AG04450 (cell line): ENCODE data around the gene GSG1L. TPM values are rescaled to one million over a fixed set of nuclear protein-coding genes. Genes with fewer than 3 reads are reported as not detected.

Experiments
- CTCF ChIA-PET: fragments of 300-600, 350-600 bp; formaldehyde crosslinking; extraction: SDS; loops from one replicate; lab custom pipeline; 2022; ENCODE audit warnings: antibody characterized with exemption, inconsistent platforms; lab: Charles Lee
- POLR2A ChIA-PET: fragments of 350-600 bp; formaldehyde crosslinking; extraction: SDS; loops from one replicate; lab custom pipeline; 2021; ENCODE audit warnings: antibody characterized with exemption, inconsistent platforms; lab: Yijun Ruan, JAX
- DNase-seq: peaks from one replicate; pipeline ENCODE4 v3.0.0-alpha.2; 2011; ENCODE audit warnings: low read depth, low spot score
- H3K27ac ChIP-seq: one replicate; pipeline ENCODE4 v1.5.1; 2012; ENCODE audit warnings: low read depth, low read length, control low read depth
- H3K27me3 ChIP-seq: one replicate; pipeline ENCODE4 v1.6.0; 2012; ENCODE audit warnings: low read length; ENCODE audit not compliant: control insufficient read depth, insufficient read depth
- H3K4me3 ChIP-seq: 2 replicates; pipeline ENCODE4 v1.5.1; 2011; ENCODE audit warnings: mild to moderate bottlenecking, low read depth, low read length, control low read depth
- H3K9me3 ChIP-seq: 2 replicates; pipeline ENCODE4 v1.5.1; 2012; ENCODE audit warnings: low read length; ENCODE audit not compliant: control insufficient read depth, insufficient read depth
- polyA plus RNA-seq: library from polyadenylated mRNA; depleted of rRNA; stranded (reverse); fragments of >200 nt; gene quantifications from 2 replicates; pipeline ENCODE4 v1.2.3, GENCODE V29; 2011
- TF ChIP-seq, protein P1 (sequence below): IDR thresholded peaks from 2 replicates; pipeline ENCODE4 v1.5.1; 2011; ENCODE audit warnings: low read depth, low read length, control low read depth, inconsistent platforms

The GSG1L gene
- polyA plus RNA-seq, 1 experiment = not detected

DNA sequence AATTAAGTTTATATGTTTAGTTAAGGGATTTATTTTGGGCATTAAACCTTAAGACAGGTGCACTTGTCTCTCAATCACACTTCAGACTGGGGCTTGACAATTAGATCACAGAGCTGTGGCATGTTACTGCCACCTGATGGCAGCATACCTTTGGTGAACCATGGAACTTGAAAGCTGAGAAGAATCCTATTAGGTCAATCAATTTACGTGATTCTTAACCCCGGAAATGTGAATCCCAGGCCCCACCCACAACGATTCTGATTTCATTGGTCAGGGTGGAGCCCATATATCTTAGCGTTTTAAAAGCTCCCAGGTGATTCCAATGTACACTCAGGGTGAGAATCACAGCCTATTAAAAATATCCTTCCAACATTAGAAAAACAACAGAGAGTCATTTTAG is 91.0 kb downstream of the GSG1L start:
- POLR2A ChIA-PET = interaction anchor here (1.2 kb wide), 1 partner anchor 98 kb away, joined by 3 read pairs; no protein-coding TSS in a partner anchor
- DNase-seq = no peak
- no peaks in the 10 kb centered on the region for H3K27me3 ChIP-seq
- no peaks in the 10 kb centered on the region; the same call in 1 of the 2 replicates for H3K9me3 ChIP-seq
- TF ChIP-seq, protein P1, sequence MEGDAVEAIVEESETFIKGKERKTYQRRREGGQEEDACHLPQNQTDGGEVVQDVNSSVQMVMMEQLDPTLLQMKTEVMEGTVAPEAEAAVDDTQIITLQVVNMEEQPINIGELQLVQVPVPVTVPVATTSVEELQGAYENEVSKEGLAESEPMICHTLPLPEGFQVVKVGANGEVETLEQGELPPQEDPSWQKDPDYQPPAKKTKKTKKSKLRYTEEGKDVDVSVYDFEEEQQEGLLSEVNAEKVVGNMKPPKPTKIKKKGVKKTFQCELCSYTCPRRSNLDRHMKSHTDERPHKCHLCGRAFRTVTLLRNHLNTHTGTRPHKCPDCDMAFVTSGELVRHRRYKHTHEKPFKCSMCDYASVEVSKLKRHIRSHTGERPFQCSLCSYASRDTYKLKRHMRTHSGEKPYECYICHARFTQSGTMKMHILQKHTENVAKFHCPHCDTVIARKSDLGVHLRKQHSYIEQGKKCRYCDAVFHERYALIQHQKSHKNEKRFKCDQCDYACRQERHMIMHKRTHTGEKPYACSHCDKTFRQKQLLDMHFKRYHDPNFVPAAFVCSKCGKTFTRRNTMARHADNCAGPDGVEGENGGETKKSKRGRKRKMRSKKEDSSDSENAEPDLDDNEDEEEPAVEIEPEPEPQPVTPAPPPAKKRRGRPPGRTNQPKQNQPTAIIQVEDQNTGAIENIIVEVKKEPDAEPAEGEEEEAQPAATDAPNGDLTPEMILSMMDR = peak; percentile 52
- H3K27ac ChIP-seq = no peak overlapping the region
- CTCF ChIA-PET = interaction anchor here (0.5 to 3.6 kb wide), 8 partner anchors 8 to 725 kb away, joined by 3 to 40 read pairs (median 4); no protein-coding TSS in a partner anchor
- no peak overlapping the region for H3K4me3 ChIP-seq

DNA sequence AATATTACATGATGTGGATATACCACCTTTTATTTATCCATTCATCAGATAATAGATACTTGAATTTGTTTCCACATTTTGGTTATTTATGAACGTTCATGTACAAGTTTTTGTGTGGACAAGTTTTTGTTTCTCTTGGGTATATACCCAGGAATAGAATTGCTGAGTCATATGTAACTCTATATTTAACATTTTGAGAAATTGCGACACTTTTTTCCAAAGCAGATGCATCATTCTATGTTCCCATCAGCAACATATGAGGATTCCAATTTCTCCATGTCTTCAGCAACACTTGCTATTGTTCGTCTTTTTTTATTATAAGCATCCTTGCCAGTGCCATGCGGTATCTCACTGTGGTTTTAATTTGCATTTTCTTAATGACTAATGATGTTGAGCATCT is 93.9 kb downstream of the GSG1L start:
- no peaks in the 10 kb centered on the region for H3K27me3 ChIP-seq
- no peak overlapping the region for H3K27ac ChIP-seq
- no peak overlapping the region for H3K4me3 ChIP-seq
- no peaks in the 10 kb centered on the region; the same call in 1 of the 2 replicates for H3K9me3 ChIP-seq
- TF ChIP-seq, protein P1 = no peak
- ChIA-PET POLR2A (no interaction called here), CTCF (no interaction called here)
- DNase-seq = no peak

DNA sequence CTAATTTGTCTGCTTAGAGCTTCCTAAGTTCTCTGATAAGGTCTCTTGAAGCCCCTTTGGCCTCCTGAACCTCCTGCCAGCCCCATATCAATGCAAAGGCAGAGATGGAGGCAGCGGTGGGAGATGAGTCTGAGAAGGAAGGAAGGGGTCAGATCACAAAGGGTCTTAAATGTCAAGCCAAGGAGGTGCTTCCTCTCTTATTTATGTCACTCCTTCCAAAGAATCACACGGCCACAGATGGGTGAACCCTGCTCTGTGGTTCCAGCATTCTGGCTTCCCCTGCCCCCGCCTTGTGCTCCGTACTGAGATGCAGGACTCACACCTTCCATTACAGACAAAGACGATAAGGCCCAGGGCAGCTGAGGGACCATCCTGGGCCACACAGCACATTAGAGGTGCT is 96.3 kb downstream of the GSG1L start:
- Histone ChIP-seq H3K27me3 (no peaks in the 10 kb centered on the region), H3K27ac (no peak overlapping the region), H3K4me3 (no peak overlapping the region), H3K9me3 (no peaks in the 10 kb centered on the region; the same call in 1 of the 2 replicates)
- TF ChIP-seq, protein P1 = no peak
- no peak for DNase-seq
- ChIA-PET POLR2A (no interaction called here), CTCF (no interaction called here)

DNA sequence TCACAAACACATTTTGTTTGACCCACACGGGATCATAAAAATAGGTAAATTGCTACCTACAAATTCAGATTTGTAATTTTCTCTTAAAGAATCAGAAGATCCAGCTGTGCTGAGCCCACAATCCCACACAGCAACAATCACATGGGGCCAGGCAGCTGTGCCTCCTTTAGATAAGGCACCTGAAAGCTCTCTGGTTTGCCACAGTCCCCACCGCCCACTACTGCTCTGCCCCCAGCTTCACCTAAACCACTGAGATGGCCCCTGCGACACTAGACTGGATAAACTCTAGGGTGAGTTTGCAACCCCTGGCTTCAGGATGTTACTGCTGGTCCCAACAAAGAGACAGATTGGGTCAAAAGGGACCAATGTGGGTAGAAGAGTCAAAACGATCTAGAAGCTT is 96.8 kb downstream of the GSG1L start:
- ChIA-PET POLR2A (no interaction called here), CTCF (no interaction called here)
- H3K9me3 ChIP-seq = no peaks in the 10 kb centered on the region; the same call in 1 of the 2 replicates
- H3K27ac ChIP-seq = no peak overlapping the region
- TF ChIP-seq, protein P1 = no peak
- no peak for DNase-seq
- H3K27me3 ChIP-seq = no peaks in the 10 kb centered on the region
- H3K4me3 ChIP-seq = no peak overlapping the region

DNA sequence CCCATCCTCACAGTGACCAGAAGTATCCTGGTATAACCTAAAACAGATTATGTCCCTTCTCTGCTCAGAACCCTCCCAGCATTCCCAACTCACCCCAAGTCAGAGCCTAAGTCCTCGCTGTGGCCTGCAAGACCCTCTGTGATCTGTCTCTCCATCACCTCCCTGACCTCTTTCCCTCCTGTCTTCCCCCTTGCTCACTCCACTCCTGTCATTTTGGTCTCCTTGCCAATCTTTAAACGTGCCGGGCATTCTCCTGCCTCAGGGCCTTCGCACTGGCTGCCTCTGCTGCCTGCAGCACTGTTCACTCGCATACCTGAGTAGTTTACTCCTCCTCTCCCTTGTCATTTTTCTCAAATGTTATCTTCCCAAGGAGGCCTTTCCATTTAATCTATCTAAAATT is 97.7 kb downstream of the GSG1L start:
- H3K27ac ChIP-seq = no peak overlapping the region
- no peak for DNase-seq
- H3K27me3 ChIP-seq = no peaks in the 10 kb centered on the region
- H3K9me3 ChIP-seq = no peaks in the 10 kb centered on the region; the same call in 1 of the 2 replicates
- ChIA-PET POLR2A (no interaction called here), CTCF (no interaction called here)
- TF ChIP-seq, protein P1 = no peak
- H3K4me3 ChIP-seq = no peak overlapping the region
